ENCODE data around the gene CFAP74. TPM values are rescaled to one million over a fixed set of nuclear protein-coding genes. Genes with fewer than 3 reads are reported as not detected.

CFAP74 gene
- total and polyA plus RNA-seq, 2 donors (not counting 3 experiments of a cell fraction or from before 2014, with no cell fraction given): not detected

GRCh38 chr1:1971017-1971416 is 32.6 kb downstream of the CFAP74 start:
- ChIA-PET CTCF (no interaction called here), POLR2A (no interaction called here)
- Histone ChIP-seq H3K9ac (replicated peaks; ENCODE audit: extremely low read depth, insufficient read depth, low read length) (no peak overlapping the region), H3K27ac (ENCODE audit: insufficient read depth, low read depth, low read length) (no peak overlapping the region), H3K79me2 (ENCODE audit: control insufficient read depth, insufficient read depth, low read length) (no peaks in the 10 kb centered on the region), H3K9me3 (replicated peaks; ENCODE audit: control insufficient read depth, insufficient read depth, low read length) (no peaks in the 10 kb centered on the region), H3K4me3 (replicated peaks in 1 of 3; ENCODE audit: insufficient read depth in 1 of 3, low read depth in 1 of 3, low read length in 3 of 3) (no peak overlapping the region), H4K20me1 (replicated peaks; ENCODE audit: control insufficient read depth, extremely low read depth, insufficient read depth, low read length) (no peaks in the 10 kb centered on the region), H2AFZ (ENCODE audit: low read depth, low read length) (no peak overlapping the region), H3K4me1 (ENCODE audit: control insufficient read depth, extremely low read depth, insufficient read depth, low read length) (no peaks in the 10 kb centered on the region), H3K9me1 (replicated peaks; ENCODE audit: control insufficient read depth, extremely low read depth, insufficient read depth, low read length) (no peaks in the 10 kb centered on the region), H3K36me3 (ENCODE audit: control insufficient read depth in 2 of 2, extremely low read depth in 1 of 2, insufficient read depth in 2 of 2, low read length in 2 of 2) (no peaks in the 10 kb centered on the region), H3K27me3 (ENCODE audit: control insufficient read depth in 2 of 2, insufficient read depth in 2 of 2, low read length in 2 of 2) (no peaks in the 10 kb centered on the region), H3K4me2 (ENCODE audit: insufficient read depth, low read length) (no peak overlapping the region)
- FAIRE-seq: no peak
- BruUV-seq (replicated peaks): no TSS peak
- dilution Hi-C loops (cut with MboI; ENCODE audit: extremely low pct_ligation_motif_present, low sequenced_read_pairs): no loop called here
- no peak for DNase-seq (ENCODE audit: low read depth, low spot score)
- TF ChIP-seq GATA2 (IDR thresholded peaks at IDR 0.05; ENCODE audit: insufficient read depth, insufficient read length, low read depth, low read length): no peak
- intact Hi-C loops (cut with micrococcal nuclease): no loop called here

- Histone ChIP-seq H3K9me1 (replicated peaks; ENCODE audit: control insufficient read depth, extremely low read depth, insufficient read depth, low read length) (no peaks in the 10 kb centered on the region), H3K27ac (ENCODE audit: insufficient read depth, low read depth, low read length) (no peak overlapping the region), H3K27me3 (ENCODE audit: control insufficient read depth in 2 of 2, insufficient read depth in 2 of 2, low read length in 2 of 2) (no peaks in the 10 kb centered on the region), H2AFZ (ENCODE audit: low read depth, low read length) (no peak overlapping the region), H3K9ac (replicated peaks; ENCODE audit: extremely low read depth, insufficient read depth, low read length) (no peak overlapping the region), H3K9me3 (replicated peaks; ENCODE audit: control insufficient read depth, insufficient read depth, low read length) (no peaks in the 10 kb centered on the region), H4K20me1 (replicated peaks; ENCODE audit: control insufficient read depth, extremely low read depth, insufficient read depth, low read length) (no peaks in the 10 kb centered on the region), H3K4me1 (ENCODE audit: control insufficient read depth, extremely low read depth, insufficient read depth, low read length) (no peaks in the 10 kb centered on the region), H3K79me2 (ENCODE audit: control insufficient read depth, insufficient read depth, low read length) (no peaks in the 10 kb centered on the region), H3K4me2 (ENCODE audit: insufficient read depth, low read length) (no peak overlapping the region), H3K4me3 (replicated peaks in 1 of 3; ENCODE audit: insufficient read depth in 1 of 3, low read depth in 1 of 3, low read length in 3 of 3) (no peak overlapping the region), H3K36me3 (ENCODE audit: control insufficient read depth in 2 of 2, extremely low read depth in 1 of 2, insufficient read depth in 2 of 2, low read length in 2 of 2) (no peaks in the 10 kb centered on the region)
- no peak for DNase-seq (ENCODE audit: low read depth, low spot score)
- no peak for FAIRE-seq
- dilution Hi-C loops (cut with MboI; ENCODE audit: extremely low pct_ligation_motif_present, low sequenced_read_pairs): no loop called here
- intact Hi-C loops (cut with micrococcal nuclease): no loop called here
- TF ChIP-seq GATA2 (IDR thresholded peaks at IDR 0.05; ENCODE audit: insufficient read depth, insufficient read length, low read depth, low read length) (no peak), FOS (IDR thresholded peaks at IDR 0.05; ENCODE audit: borderline replicate concordance, insufficient read depth, low read length) (no peak)
- TF ChIP-seq, protein P1, sequence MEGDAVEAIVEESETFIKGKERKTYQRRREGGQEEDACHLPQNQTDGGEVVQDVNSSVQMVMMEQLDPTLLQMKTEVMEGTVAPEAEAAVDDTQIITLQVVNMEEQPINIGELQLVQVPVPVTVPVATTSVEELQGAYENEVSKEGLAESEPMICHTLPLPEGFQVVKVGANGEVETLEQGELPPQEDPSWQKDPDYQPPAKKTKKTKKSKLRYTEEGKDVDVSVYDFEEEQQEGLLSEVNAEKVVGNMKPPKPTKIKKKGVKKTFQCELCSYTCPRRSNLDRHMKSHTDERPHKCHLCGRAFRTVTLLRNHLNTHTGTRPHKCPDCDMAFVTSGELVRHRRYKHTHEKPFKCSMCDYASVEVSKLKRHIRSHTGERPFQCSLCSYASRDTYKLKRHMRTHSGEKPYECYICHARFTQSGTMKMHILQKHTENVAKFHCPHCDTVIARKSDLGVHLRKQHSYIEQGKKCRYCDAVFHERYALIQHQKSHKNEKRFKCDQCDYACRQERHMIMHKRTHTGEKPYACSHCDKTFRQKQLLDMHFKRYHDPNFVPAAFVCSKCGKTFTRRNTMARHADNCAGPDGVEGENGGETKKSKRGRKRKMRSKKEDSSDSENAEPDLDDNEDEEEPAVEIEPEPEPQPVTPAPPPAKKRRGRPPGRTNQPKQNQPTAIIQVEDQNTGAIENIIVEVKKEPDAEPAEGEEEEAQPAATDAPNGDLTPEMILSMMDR (IDR thresholded peaks at IDR 0.05; ENCODE audit: extremely low read depth in 1 of 2, insufficient read depth in 1 of 2, low read depth in 1 of 2, low read length in 2 of 2): no peak
- ChIA-PET POLR2A (no interaction called here), CTCF (no interaction called here)
- no TSS peak for BruUV-seq (replicated peaks)
Measured at GRCh38 chr1:1969953-1970716, 33.5 kb downstream of the CFAP74 start.

Data from endothelial cell of umbilical vein (primary cell).